HepG2 (cell line): ENCODE data around the gene BASP1. TPM values are rescaled to one million over a fixed set of nuclear protein-coding genes. Genes with fewer than 3 reads are reported as not detected.

Experiments used
- ATF3 ChIP-seq: sonication (generic); formaldehyde crosslinking; IDR thresholded peaks from 2 replicates; pipeline ENCODE4 v1.4.0; 2020; ENCODE audit warnings: missing genetic modification reagents
- HMGXB4 ChIP-seq, 2 experiments: sonication (generic) in 1 of 2; formaldehyde crosslinking in 1 of 2; IDR thresholded peaks; 2 replicates each; pipeline versions ENCODE4 v1.4.0 to v1.6.1; 2018 to 2020; ENCODE audit warnings: missing genetic modification reagents in 2 of 2, borderline replicate concordance in 1 of 2, low read depth in 1 of 2, mild to moderate bottlenecking in 1 of 2, missing biosample characterization in 1 of 2
- HOXD1 ChIP-seq: sonication (generic); formaldehyde crosslinking; IDR thresholded peaks from 2 replicates; pipeline ENCODE4 v1.5.0; 2020; ENCODE audit warnings: missing genetic modification reagents
- ISX ChIP-seq: sonication (generic); formaldehyde crosslinking; conservative IDR thresholded peaks from 2 replicates; pipeline ENCODE4 v1.5.0; 2020; ENCODE audit warnings: missing genetic modification reagents
- KLF12 ChIP-seq: sonication (generic); formaldehyde crosslinking; IDR thresholded peaks from 2 replicates; pipeline ENCODE4 v1.4.0; 2020; ENCODE audit warnings: missing genetic modification reagents, borderline replicate concordance
- PITX1 ChIP-seq: sonication (generic); formaldehyde crosslinking; IDR thresholded peaks from 2 replicates; pipeline ENCODE4 v1.5.1; 2020; ENCODE audit warnings: mild to moderate bottlenecking, missing genetic modification reagents
- WIZ ChIP-seq: sonication (generic); formaldehyde crosslinking; IDR thresholded peaks from 2 replicates; pipeline ENCODE4 v1.5.1; 2020; ENCODE audit warnings: mild to moderate bottlenecking, missing genetic modification reagents
- ZBTB8A ChIP-seq: sonication (generic); formaldehyde crosslinking; IDR thresholded peaks from 2 replicates; pipeline ENCODE4 v1.4.0; 2020; ENCODE audit warnings: mild to moderate bottlenecking, low read depth, missing genetic modification reagents, borderline replicate concordance
- ZNF446 ChIP-seq: sonication (generic); formaldehyde crosslinking; IDR thresholded peaks from 2 replicates; pipeline ENCODE4 v1.5.0; 2020; ENCODE audit warnings: mild to moderate bottlenecking, missing genetic modification reagents
- ZNF761 ChIP-seq: sonication (generic); formaldehyde crosslinking; conservative IDR thresholded peaks from 2 replicates; pipeline ENCODE4 v1.4.0; 2020; ENCODE audit warnings: mild to moderate bottlenecking, missing genetic modification reagents
- ZNF878 ChIP-seq: sonication (generic); formaldehyde crosslinking; IDR thresholded peaks from 2 replicates; pipeline ENCODE4 v1.8.1; 2023; ENCODE audit warnings: mild to moderate bottlenecking, missing genetic modification reagents, moderate library complexity
- polyA plus RNA-seq, 8 experiments: library from polyadenylated mRNA; depleted of rRNA in 3 of 8; stranded (reverse) in 7 of 8; unstranded in 1 of 8; fragments of >200 nt; fragmentation: Illumina TruSeq in 4 of 8; extraction: Trizol in 4 of 8; gene quantifications; 2 replicates each; pipeline versions ENCODE4 v1.2.1 to v1.2.3, GENCODE V29; 2011 to 2016; ENCODE audit warnings: low read depth in 4 of 8, missing spikeins in 1 of 8, mixed read lengths in 1 of 8; ENCODE audit not compliant: insufficient read depth in 1 of 8
- total RNA-seq, 5 experiments: library from RNA; depleted of rRNA; stranded (reverse); fragments of >200 nt; fragmentation: Illumina TruSeq; extraction: Trizol; gene quantifications; 2 replicates each; pipeline ENCODE4 v1.2.3, GENCODE V29; 2016; ENCODE audit warnings: low read depth in 1 of 5

Gene BASP1
- total and polyA plus RNA-seq, 2 of the 13 experiments (the other 11 are each of a cell fraction or from before 2014, with no cell fraction given): 0.04 TPM; not detected in 1

- TF ChIP-seq PITX1 (no peak), ATF3 (CRISPR knock-in tag) (no peak), HOXD1 (CRISPR knock-in tag) (no peak), ZBTB8A (CRISPR knock-in tag) (no peak), HMGXB4 (CRISPR knock-in tag; IDR thresholded peaks at IDR 0.05; ENCODE audit: borderline replicate concordance in 1 of 2, low read depth in 1 of 2) (no peak), KLF12 (no peak), ZNF446 (no peak), ZNF878 (no peak), WIZ (CRISPR knock-in tag) (no peak), ISX (CRISPR knock-in tag) (no peak), ZNF761 (no peak)
Observed at GRCh38 chr5:17223367-17224185, 6.1 kb downstream of the BASP1 start (continued).
